ENCODE results near the gene EIF3L. TPM values are rescaled to one million over a fixed set of nuclear protein-coding genes. Genes with fewer than 3 reads are reported as not detected.

The EIF3L gene
- total and polyA plus RNA-seq, 2 of the 8 experiments (the other 6 are each of a cell fraction or from before 2014, with no cell fraction given), result 639 to 886 TPM

DNA sequence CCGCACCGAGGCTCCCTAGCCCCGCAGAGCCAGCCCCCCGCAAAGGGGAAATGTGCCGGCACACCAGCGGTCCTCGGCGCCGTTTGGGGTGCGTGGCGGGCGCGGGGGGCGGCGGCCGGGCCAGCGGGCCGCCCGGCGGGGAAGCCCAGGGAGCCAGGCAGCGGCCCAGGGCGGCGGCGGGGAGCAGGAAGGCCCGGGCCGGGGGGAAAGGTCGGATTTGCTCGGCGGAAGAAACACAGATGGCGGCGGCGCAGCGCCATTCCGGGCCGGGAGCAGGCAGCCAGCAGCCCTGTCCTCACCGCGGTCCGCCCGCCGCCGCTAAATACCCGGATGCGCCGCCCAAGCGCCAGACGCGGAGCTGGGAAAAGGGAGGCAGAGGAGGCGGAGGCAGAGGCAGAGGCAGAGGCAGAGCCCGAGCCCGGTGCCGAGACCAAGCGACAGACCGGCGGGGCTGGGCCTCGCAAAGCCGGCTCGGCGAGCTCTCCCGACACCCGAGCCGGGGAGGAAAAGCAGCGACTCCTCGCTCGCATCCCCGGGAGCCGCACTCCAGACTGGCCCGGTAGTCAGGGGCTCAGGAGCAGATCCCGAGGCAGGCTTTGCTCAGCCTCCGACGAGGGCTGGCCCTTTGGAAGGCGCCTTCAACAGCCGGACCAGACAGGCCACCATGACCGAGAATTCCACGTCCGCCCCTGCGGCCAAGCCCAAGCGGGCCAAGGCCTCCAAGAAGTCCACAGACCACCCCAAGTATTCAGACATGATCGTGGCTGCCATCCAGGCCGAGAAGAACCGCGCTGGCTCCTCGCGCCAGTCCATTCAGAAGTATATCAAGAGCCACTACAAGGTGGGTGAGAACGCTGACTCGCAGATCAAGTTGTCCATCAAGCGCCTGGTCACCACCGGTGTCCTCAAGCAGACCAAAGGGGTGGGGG is 44.1 kb upstream of the EIF3L start (continued):
- no peak for TF ChIP-seq ATF2 (IDR thresholded peaks at IDR 0.05; ENCODE audit: low read length)
- TF ChIP-seq MAX (IDR thresholded peaks at IDR 0.05), result peak; percentile 63; the same call in 1 of the 2 replicates
- TF ChIP-seq POLR2AphosphoS5 (IDR thresholded peaks at IDR 0.05; ENCODE audit: low read depth, low read length), result peak; percentile 97
- peak; percentile 90 to 95 for TF ChIP-seq POLR2A (IDR thresholded peaks at IDR 0.05; ENCODE audit: control extremely low read depth in 1 of 2, low read depth in 2 of 2, low read length in 2 of 2)
- peak; percentile 92 for TF ChIP-seq TAF7 (optimal IDR thresholded peaks at IDR 0.05; ENCODE audit: borderline replicate concordance, low read depth, low read length)
- TF ChIP-seq RXRA (IDR thresholded peaks at IDR 0.05; ENCODE audit: insufficient read depth, low read depth, low read length), result no peak
- peak in 1 of 2 experiments; percentile 20; a peak in 1 of 4 replicates for TF ChIP-seq SIN3A (conservative IDR thresholded peaks at IDR 0.05 in 1 of 2, IDR thresholded peaks at IDR 0.05 in 1 of 2; ENCODE audit: low read depth in 1 of 2, low read length in 2 of 2)
- no peak for TF ChIP-seq SIX5 (IDR thresholded peaks at IDR 0.05; ENCODE audit: low read depth, low read length)
- TF ChIP-seq NANOG (IDR thresholded peaks at IDR 0.05; ENCODE audit: insufficient read depth, low read depth, low read length, poor library complexity, severe bottlenecking), result no peak
- no peak for TF ChIP-seq SP2 (IDR thresholded peaks at IDR 0.05; ENCODE audit: low read length)
- no peak for TF ChIP-seq BRCA1 (IDR thresholded peaks at IDR 0.05; ENCODE audit: low read depth, low read length)
- TF ChIP-seq, protein P1, sequence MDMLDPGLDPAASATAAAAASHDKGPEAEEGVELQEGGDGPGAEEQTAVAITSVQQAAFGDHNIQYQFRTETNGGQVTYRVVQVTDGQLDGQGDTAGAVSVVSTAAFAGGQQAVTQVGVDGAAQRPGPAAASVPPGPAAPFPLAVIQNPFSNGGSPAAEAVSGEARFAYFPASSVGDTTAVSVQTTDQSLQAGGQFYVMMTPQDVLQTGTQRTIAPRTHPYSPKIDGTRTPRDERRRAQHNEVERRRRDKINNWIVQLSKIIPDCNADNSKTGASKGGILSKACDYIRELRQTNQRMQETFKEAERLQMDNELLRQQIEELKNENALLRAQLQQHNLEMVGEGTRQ (IDR thresholded peaks at IDR 0.05; ENCODE audit: low read length), result no peak
